Spleen (tissue), 7 donors: ENCODE data around the gene PDE6G.

Source experiments
- POLR2A ChIP-seq, 3 donors: fragments of 450-650 bp; IDR thresholded peaks; one replicate each; pipeline ENCODE4 v1.5.1; 2017; ENCODE audit warnings: antibody characterized with exemption in 3 of 3, mild to moderate bottlenecking in 1 of 3
- POLR2AphosphoS5 ChIP-seq, 3 donors: sonication (generic); formaldehyde crosslinking; IDR thresholded peaks; one replicate each; pipeline ENCODE4 v1.5.1; 2017; ENCODE audit warnings: antibody characterized with exemption in 3 of 3
- TF ChIP-seq, protein P1 (sequence below), 11 experiments: fragments of 200-600 bp in 7 of 11; fragments of 450-650 bp in 4 of 11; sonication (generic) in 4 of 11; IDR thresholded peaks in 8 of 11; conservative IDR thresholded peaks in 3 of 11; 1 replicate in 7 of 11; 2 replicates in 4 of 11; pipeline versions ENCODE4 v1.4.0 to v1.8.0; 2016 to 2021; ENCODE audit warnings: antibody characterized with exemption in 11 of 11, inconsistent platforms in 4 of 11, mild to moderate bottlenecking in 1 of 11
- donor health status: DM: no; HTN: no; CAD: no; lungs with moderate emphysema.
- donor health status: DM: no; HTN: no; CAD: no.
- donor health status: DM: no; HTN: no; CAD: no.

DNA sequence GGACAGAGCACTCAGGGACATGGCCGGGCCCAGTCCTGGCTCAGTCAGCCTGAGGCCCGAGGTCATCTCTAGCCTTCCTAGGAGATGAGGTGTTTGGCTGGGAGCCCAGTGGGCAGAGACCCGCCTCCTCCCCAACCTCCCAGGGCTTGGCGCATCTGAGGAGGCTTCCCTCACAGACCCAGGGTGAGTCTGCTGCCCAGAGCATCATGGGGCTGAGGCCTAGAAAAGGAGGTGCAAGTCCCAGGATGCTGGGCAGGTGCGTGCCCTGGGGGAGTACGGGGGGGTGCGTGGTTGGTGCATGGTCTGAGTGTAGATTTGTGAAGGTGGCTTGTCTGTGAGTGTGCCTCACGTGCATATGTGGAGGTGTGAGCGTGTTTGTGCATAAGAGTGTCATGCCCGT, 4.7 kb downstream of the PDE6G start:
- TF ChIP-seq, protein P1, sequence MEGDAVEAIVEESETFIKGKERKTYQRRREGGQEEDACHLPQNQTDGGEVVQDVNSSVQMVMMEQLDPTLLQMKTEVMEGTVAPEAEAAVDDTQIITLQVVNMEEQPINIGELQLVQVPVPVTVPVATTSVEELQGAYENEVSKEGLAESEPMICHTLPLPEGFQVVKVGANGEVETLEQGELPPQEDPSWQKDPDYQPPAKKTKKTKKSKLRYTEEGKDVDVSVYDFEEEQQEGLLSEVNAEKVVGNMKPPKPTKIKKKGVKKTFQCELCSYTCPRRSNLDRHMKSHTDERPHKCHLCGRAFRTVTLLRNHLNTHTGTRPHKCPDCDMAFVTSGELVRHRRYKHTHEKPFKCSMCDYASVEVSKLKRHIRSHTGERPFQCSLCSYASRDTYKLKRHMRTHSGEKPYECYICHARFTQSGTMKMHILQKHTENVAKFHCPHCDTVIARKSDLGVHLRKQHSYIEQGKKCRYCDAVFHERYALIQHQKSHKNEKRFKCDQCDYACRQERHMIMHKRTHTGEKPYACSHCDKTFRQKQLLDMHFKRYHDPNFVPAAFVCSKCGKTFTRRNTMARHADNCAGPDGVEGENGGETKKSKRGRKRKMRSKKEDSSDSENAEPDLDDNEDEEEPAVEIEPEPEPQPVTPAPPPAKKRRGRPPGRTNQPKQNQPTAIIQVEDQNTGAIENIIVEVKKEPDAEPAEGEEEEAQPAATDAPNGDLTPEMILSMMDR (IDR thresholded peaks at IDR 0.05 in 8 of 11, conservative IDR thresholded peaks at IDR 0.05 in 3 of 11), result no peak
- TF ChIP-seq POLR2A (IDR thresholded peaks at IDR 0.05) (no peak), POLR2AphosphoS5 (IDR thresholded peaks at IDR 0.05) (no peak)
